ENCODE measurements around the gene RNH1. TPM values are rescaled to one million over a fixed set of nuclear protein-coding genes. Genes with fewer than 3 reads are reported as not detected.

The RNH1 gene
- total and polyA plus RNA-seq, 2 experiments from 2014 or later = 105 to 199 TPM

DNA sequence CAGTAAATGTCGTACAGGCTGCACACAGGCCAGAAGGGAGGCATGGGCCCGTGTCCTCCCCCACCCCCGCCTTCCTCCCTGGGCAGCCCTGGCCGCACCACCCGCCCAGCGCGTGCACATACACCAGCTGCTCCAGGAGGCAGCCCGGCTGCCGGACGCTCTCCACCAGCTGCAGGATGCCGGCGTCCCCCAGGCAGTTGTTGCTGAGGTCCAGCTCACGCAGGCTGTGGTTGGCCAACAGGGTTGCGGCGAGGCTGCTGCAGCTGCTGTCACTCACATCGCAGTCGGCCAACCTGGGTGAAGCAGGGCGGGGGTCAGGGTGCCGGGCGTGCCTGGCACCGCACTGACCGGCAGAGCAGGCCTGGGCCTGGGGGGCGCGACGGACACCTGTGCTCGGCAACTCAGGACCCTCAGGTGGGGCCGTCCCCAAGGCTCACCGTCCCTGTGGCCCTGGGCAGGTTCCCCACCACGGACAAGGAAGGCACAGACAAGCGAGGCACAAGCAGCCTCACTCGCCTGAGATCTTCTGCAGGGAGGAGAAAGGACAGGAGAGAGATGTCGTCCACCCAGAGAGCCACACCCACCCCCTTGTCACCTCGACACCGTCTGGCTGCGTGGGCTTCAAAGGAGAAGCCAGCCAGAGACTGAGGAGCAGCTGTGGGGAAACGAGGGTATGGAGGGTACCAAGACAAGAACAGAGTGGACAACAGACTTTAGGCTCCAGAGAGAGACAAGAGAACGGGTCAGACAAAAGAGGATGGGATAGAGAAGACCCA lies 12.1 kb downstream of the RNH1 start:
- Histone ChIP-seq H3K9me2 (replicated peaks; ENCODE audit: insufficient read depth) (no peaks in the 10 kb centered on the region), H3K4me1 (ENCODE audit: insufficient read depth) (no peaks in the 10 kb centered on the region), H3K79me2 (no peaks in the 10 kb centered on the region), H3K36me3 (replicated peaks; ENCODE audit: insufficient read depth, low read depth) (no peaks in the 10 kb centered on the region), H3K27ac (no peak overlapping the region), H3K4me3 (no peak overlapping the region), H4K20me1 (ENCODE audit: insufficient read depth, poor library complexity, severe bottlenecking) (no peaks in the 10 kb centered on the region), H3K9me3 (ENCODE audit: low read depth) (no peaks in the 10 kb centered on the region), H3K4me2 (no peak overlapping the region), H2AFZ (no peak overlapping the region), H3K27me3 (no peaks in the 10 kb centered on the region)
- DNase-seq (ENCODE audit: low spot score) = no peak
- 94% methylated on average over 24 of the region's 37 CpGs for whole genome bisulfite sequencing (ENCODE audit: low lambda C conversion rate, missing lambda C conversion rate)
- TF ChIP-seq, protein P1, sequence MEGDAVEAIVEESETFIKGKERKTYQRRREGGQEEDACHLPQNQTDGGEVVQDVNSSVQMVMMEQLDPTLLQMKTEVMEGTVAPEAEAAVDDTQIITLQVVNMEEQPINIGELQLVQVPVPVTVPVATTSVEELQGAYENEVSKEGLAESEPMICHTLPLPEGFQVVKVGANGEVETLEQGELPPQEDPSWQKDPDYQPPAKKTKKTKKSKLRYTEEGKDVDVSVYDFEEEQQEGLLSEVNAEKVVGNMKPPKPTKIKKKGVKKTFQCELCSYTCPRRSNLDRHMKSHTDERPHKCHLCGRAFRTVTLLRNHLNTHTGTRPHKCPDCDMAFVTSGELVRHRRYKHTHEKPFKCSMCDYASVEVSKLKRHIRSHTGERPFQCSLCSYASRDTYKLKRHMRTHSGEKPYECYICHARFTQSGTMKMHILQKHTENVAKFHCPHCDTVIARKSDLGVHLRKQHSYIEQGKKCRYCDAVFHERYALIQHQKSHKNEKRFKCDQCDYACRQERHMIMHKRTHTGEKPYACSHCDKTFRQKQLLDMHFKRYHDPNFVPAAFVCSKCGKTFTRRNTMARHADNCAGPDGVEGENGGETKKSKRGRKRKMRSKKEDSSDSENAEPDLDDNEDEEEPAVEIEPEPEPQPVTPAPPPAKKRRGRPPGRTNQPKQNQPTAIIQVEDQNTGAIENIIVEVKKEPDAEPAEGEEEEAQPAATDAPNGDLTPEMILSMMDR (IDR thresholded peaks at IDR 0.05; ENCODE audit: poor library complexity) = no peak
- TF ChIP-seq EZH2 (IDR thresholded peaks at IDR 0.05; ENCODE audit: borderline replicate concordance) = no peak
- no peak for TF ChIP-seq EZH2phosphoT487 (IDR thresholded peaks at IDR 0.05; ENCODE audit: low read depth, severe bottlenecking, unreplicated experiment)

DNA sequence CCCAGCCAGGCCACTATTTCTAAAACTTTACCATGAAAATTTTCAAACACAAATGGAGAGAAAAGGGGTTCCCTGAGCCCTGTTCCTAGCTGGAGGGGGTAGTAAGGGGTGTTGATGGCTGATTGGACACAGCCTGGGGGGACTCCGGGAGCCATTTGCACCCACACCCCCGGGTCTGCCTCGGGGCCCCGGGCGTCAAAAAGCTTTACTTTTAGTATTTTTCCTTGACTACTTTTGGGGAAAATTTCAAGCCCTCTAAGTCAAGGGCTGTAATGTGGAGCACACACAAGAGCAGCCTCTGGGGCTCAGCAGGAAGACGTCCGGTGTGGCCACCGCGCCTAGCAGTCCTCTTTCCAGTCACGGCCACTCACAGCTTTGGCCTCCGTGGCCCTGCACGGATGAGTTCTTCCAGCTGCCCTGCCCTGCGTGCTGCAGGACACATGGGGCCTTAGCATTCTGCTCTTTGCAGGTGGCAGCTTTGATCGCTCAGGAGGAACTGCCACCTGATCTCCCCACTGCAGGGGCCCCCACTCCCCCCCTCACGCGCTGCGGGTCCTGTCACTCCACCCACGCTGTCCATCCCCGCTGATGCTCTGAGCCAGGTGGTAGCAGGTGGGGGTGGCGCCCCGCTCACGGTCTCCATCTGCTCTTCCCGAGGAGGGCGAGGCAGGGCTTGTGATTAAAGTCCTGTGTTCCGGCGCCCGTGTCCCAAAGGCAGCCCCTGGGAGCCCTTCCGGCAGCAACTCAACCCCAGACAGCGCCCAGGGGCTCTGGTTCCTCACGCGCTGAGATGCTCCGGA lies 14.4 kb downstream of the RNH1 start:
- Histone ChIP-seq H3K9me2 (replicated peaks; ENCODE audit: insufficient read depth) (no peaks in the 10 kb centered on the region), H3K79me2 (no peaks in the 10 kb centered on the region), H3K27me3 (no peaks in the 10 kb centered on the region), H3K4me3 (no peak overlapping the region), H3K27ac (no peak overlapping the region), H3K4me2 (no peak overlapping the region), H3K9me3 (ENCODE audit: low read depth) (no peaks in the 10 kb centered on the region), H3K36me3 (replicated peaks; ENCODE audit: insufficient read depth, low read depth) (no peaks in the 10 kb centered on the region), H3K4me1 (ENCODE audit: insufficient read depth) (no peaks in the 10 kb centered on the region), H2AFZ (no peak overlapping the region), H4K20me1 (ENCODE audit: insufficient read depth, poor library complexity, severe bottlenecking) (no peaks in the 10 kb centered on the region)
- no peak for DNase-seq (ENCODE audit: low spot score)
- TF ChIP-seq, protein P1 (IDR thresholded peaks at IDR 0.05; ENCODE audit: poor library complexity) = no peak
- TF ChIP-seq EZH2phosphoT487 (IDR thresholded peaks at IDR 0.05; ENCODE audit: low read depth, severe bottlenecking, unreplicated experiment) (no peak), EZH2 (IDR thresholded peaks at IDR 0.05; ENCODE audit: borderline replicate concordance) (no peak)
- 94% methylated on average over 31 of the region's 32 CpGs for WGBS (ENCODE audit: low lambda C conversion rate, missing lambda C conversion rate)

DNA sequence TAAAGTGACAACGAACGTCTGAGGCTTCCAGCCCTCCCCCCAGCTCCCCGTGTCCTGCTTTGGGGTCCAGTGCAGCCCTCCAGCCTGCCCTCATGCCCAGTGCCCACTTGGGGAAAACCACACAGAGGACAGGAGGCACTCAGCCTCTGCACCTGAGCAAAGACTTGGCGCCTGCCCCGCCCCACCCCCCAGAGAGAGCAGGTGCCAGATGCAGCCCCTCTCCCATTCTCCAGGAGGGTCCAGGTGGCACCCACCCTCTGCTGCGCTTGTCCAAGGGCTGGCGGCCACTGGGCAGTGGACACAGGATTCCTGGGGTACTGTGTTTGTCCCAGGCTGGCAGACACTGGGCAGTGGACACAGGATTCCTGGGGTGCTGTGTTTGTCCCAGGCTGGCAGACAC lies 15.7 kb downstream of the RNH1 start:
- Histone ChIP-seq H4K20me1 (ENCODE audit: insufficient read depth, poor library complexity, severe bottlenecking) (no peaks in the 10 kb centered on the region), H2AFZ (no peak overlapping the region), H3K79me2 (no peaks in the 10 kb centered on the region), H3K4me2 (no peak overlapping the region), H3K4me1 (ENCODE audit: insufficient read depth) (no peaks in the 10 kb centered on the region), H3K9me3 (ENCODE audit: low read depth) (no peaks in the 10 kb centered on the region), H3K27me3 (no peaks in the 10 kb centered on the region), H3K9me2 (replicated peaks; ENCODE audit: insufficient read depth) (no peaks in the 10 kb centered on the region), H3K4me3 (no peak overlapping the region), H3K36me3 (replicated peaks; ENCODE audit: insufficient read depth, low read depth) (no peaks in the 10 kb centered on the region), H3K27ac (no peak overlapping the region)
- no peak for DNase-seq (ENCODE audit: low spot score)
- TF ChIP-seq EZH2phosphoT487 (IDR thresholded peaks at IDR 0.05; ENCODE audit: low read depth, severe bottlenecking, unreplicated experiment) = no peak
- TF ChIP-seq, protein P1 (IDR thresholded peaks at IDR 0.05; ENCODE audit: poor library complexity) = no peak
- TF ChIP-seq EZH2 (IDR thresholded peaks at IDR 0.05; ENCODE audit: borderline replicate concordance) = no peak
- 98% methylated on average over 7 of the region's 7 CpGs for WGBS (ENCODE audit: low lambda C conversion rate, missing lambda C conversion rate)
